GM10266 (cell line): ENCODE data around the gene SELENOI.

Experiments used
- DNase-seq: peaks from one replicate; pipeline ENCODE4 v3.0.0; 2012; ENCODE audit errors: extremely low spot score
- CTCF ChIP-seq: IDR thresholded peaks from 2 replicates; pipeline ENCODE4 v1.5.1; 2012; ENCODE audit warnings: mild to moderate bottlenecking, low read depth; ENCODE audit not compliant: control insufficient read depth, insufficient read depth; ENCODE audit errors: missing control alignments

Gene SELENOI

GRCh38 chr2:26442301-26442700 is 96.4 kb downstream of the SELENOI start:
- no peak for DNase-seq
- no peak for TF ChIP-seq CTCF

- DNase-seq = no peak
- no peak for TF ChIP-seq CTCF
Measured at GRCh38 chr2:26442707-26443106, 96.8 kb downstream of the SELENOI start.

- no peak for TF ChIP-seq CTCF
- no peak for DNase-seq
Measured at GRCh38 chr2:26444236-26444635, 98.3 kb downstream of the SELENOI start.
